K562 (cell line): ENCODE measurements around the gene CCDC97. TPM values are rescaled to one million over a fixed set of nuclear protein-coding genes. Genes with fewer than 3 reads are reported as not detected.
A peak's percentile ranks its signal among the peaks of the same experiment; 100 is the strongest.

ENCODE experiments used
- CCAR2 ChIP-seq: fragments of 200-400 bp; formaldehyde crosslinking; IDR thresholded peaks from 2 replicates; pipeline ENCODE4 v1.6.1; 2017; ENCODE audit warnings: mild to moderate bottlenecking, low read depth, low read length
- CCNT2 ChIP-seq: IDR thresholded peaks from 2 replicates; pipeline ENCODE4 v1.6.1; 2011; ENCODE audit warnings: borderline replicate concordance, low read depth, mild to moderate bottlenecking, moderate library complexity, mixed read lengths, low read length; ENCODE audit not compliant: insufficient read length; ENCODE audit errors: extremely low read depth
- CREB1 ChIP-seq, 2 experiments: sonication (generic) in 1 of 2; formaldehyde crosslinking in 1 of 2; IDR thresholded peaks; 2 replicates each; pipeline versions ENCODE4 v1.6.1 to v1.8.0; 2012 to 2022; ENCODE audit warnings: inconsistent platforms in 1 of 2, mild to moderate bottlenecking in 1 of 2, missing genetic modification reagents in 1 of 2, moderate library complexity in 1 of 2
- GATAD2A ChIP-seq: fragments of 450-650 bp; IDR thresholded peaks from 2 replicates; pipeline ENCODE4 v1.6.1; 2017
- HNRNPH1 ChIP-seq: fragments of 200-400 bp; formaldehyde crosslinking; optimal IDR thresholded peaks from 2 replicates; pipeline ENCODE3; 2017; ENCODE audit warnings: low read depth, mild to moderate bottlenecking, low read length, moderate library complexity
- HOXB6 ChIP-seq: fragments of 250-450 bp; sonication (Bioruptor Pico); IDR thresholded peaks from 2 replicates; pipeline ENCODE4 v1.5.1; 2022; ENCODE audit warnings: mild to moderate bottlenecking, borderline replicate concordance
- JUNB ChIP-seq: fragments of 450-650 bp; formaldehyde crosslinking; conservative IDR thresholded peaks from 2 replicates; pipeline ENCODE4 v1.4.0; 2020; ENCODE audit warnings: mild to moderate bottlenecking
- LARP7 ChIP-seq: fragments of 450-650 bp; IDR thresholded peaks from 2 replicates; pipeline ENCODE4 v1.6.1; 2016
- MAZ ChIP-seq, 2 experiments: fragments of 450-650 bp in 1 of 2; sonication (generic) in 1 of 2; formaldehyde crosslinking; IDR thresholded peaks in 1 of 2; conservative IDR thresholded peaks in 1 of 2; 2 replicates each; pipeline versions ENCODE4 v1.4.0 to v1.5.0; 2020; ENCODE audit warnings: mild to moderate bottlenecking in 1 of 2, missing genetic modification reagents in 1 of 2
- SNRNP70 ChIP-seq: fragments of 200-400 bp; formaldehyde crosslinking; optimal IDR thresholded peaks from 2 replicates; pipeline ENCODE3; 2017; ENCODE audit warnings: low read depth, low read length
- SRSF3 ChIP-seq: fragments of 200-400 bp; formaldehyde crosslinking; IDR thresholded peaks from 2 replicates; pipeline ENCODE4 v1.6.1; 2016; ENCODE audit warnings: mild to moderate bottlenecking, low read length, moderate library complexity; ENCODE audit not compliant: insufficient read depth
- ZNF121 ChIP-seq: sonication (generic); formaldehyde crosslinking; conservative IDR thresholded peaks from 2 replicates; pipeline ENCODE4 v1.8.0; 2022; ENCODE audit warnings: missing genetic modification reagents
- ZNF239 ChIP-seq: fragments of 250-450 bp; sonication (Bioruptor Pico); IDR thresholded peaks from 2 replicates; pipeline ENCODE4 v1.4.0; 2020; ENCODE audit warnings: mild to moderate bottlenecking
- ZNF707 ChIP-seq: fragments of 250-450 bp; sonication (Bioruptor Pico); conservative IDR thresholded peaks from 2 replicates; pipeline ENCODE4 v1.8.0; 2022; ENCODE audit warnings: inconsistent platforms, mild to moderate bottlenecking, moderate library complexity
- ZNF778 ChIP-seq: fragments of 450-650 bp; formaldehyde crosslinking; IDR thresholded peaks from 2 replicates; pipeline ENCODE4 v1.4.0; 2020; ENCODE audit warnings: mild to moderate bottlenecking, moderate library complexity
- polyA plus RNA-seq, 8 experiments: library from polyadenylated mRNA; depleted of rRNA in 4 of 8; stranded (reverse) in 5 of 8; unstranded in 3 of 8; fragments of >200 nt; fragmentation: Nextera tagmentation in 2 of 8; fragmentation: Illumina TruSeq in 1 of 8; extraction: Ambion mirVana in 2 of 8; extraction: Trizol in 1 of 8; gene quantifications; 2 replicates each; pipeline versions ENCODE4 v1.2.1 to v1.2.3, GENCODE V29; 2011 to 2014; ENCODE audit warnings: inconsistent platforms in 1 of 8, missing spikeins in 1 of 8
- total RNA-seq, 7 experiments: library from RNA; depleted of rRNA in 6 of 7; stranded (reverse); fragments of >200 nt in 6 of 7; fragmentation: Illumina TruSeq in 2 of 7; extraction: Trizol in 2 of 7; gene quantifications; 2 replicates each; pipeline versions ENCODE4 v1.2.1 to v1.2.3, GENCODE V29; 2011 to 2021; ENCODE audit warnings: low replicate concordance in 1 of 7
- TF ChIP-seq, protein P1 (sequence below): IDR thresholded peaks from 2 replicates; pipeline ENCODE4 v1.6.1; 2011; ENCODE audit warnings: borderline replicate concordance, low read depth, mild to moderate bottlenecking, moderate library complexity, low read length; ENCODE audit not compliant: insufficient read depth, poor library complexity, severe bottlenecking
- TF ChIP-seq, protein P2 (sequence below): fragments of 450-650 bp; formaldehyde crosslinking; IDR thresholded peaks from 2 replicates; pipeline ENCODE4 v1.4.0; 2022; ENCODE audit warnings: missing genetic modification characterization
- TF ChIP-seq, protein P3 (sequence below): sonication (generic); formaldehyde crosslinking; IDR thresholded peaks from 2 replicates; pipeline ENCODE4 v1.8.1; 2023; ENCODE audit warnings: mild to moderate bottlenecking, missing genetic modification reagents
- TF ChIP-seq, protein P4 (sequence below): fragments of 450-650 bp; IDR thresholded peaks from 2 replicates; pipeline ENCODE4 v1.6.1; 2018; ENCODE audit not compliant: partially characterized antibody

The CCDC97 gene
- total and polyA plus RNA-seq, 9 of the 15 experiments (the other 6 are each of a cell fraction or from before 2014, with no cell fraction given): 0.60 to 16.5 (median 7.0) TPM

DNA sequence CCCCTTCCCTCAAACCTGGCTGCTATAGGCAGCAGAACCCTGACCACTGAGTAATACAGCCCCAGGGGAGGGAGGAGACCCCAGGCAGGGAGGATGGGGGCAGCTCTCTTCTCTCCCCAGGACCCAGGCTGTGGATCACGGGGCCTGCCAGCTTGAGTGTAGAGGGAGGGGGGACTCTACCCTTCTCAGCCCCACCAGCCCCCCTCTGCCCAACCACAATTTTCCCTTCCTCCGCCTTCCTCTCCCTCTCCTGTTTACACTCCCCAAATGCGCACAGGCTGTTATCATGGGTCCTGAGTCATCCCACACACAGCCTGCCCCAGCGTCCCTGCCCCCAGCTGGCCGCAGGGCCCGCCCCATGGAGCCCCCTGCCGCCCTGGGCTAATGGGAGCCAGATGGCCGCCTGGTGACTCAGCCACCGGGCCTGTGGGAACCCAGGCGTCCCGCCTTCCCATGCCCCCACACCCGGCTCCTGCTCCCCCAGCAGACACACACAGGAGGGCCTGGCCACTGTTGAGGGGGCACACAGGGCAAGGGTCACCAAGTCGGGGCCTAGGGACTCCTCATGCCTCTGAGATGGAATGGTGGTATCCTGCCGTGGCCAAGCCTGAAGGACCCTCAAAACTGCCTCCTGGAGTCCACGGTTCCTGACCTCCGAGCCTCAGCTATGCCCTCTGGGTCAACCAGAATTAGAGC is 13.6 kb downstream of the CCDC97 start (continued):
- no peak for TF ChIP-seq CCAR2
- TF ChIP-seq, protein P1, sequence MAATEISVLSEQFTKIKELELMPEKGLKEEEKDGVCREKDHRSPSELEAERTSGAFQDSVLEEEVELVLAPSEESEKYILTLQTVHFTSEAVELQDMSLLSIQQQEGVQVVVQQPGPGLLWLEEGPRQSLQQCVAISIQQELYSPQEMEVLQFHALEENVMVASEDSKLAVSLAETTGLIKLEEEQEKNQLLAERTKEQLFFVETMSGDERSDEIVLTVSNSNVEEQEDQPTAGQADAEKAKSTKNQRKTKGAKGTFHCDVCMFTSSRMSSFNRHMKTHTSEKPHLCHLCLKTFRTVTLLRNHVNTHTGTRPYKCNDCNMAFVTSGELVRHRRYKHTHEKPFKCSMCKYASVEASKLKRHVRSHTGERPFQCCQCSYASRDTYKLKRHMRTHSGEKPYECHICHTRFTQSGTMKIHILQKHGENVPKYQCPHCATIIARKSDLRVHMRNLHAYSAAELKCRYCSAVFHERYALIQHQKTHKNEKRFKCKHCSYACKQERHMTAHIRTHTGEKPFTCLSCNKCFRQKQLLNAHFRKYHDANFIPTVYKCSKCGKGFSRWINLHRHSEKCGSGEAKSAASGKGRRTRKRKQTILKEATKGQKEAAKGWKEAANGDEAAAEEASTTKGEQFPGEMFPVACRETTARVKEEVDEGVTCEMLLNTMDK: no peak
- peak; percentile 26; the same call in 1 of the 2 replicates for TF ChIP-seq ZNF239 (CRISPR knock-in tag)
- peak; percentile 85 to 92 for TF ChIP-seq MAZ (CRISPR knock-in tag; conservative IDR thresholded peaks at IDR 0.05 in 1 of 2, IDR thresholded peaks at IDR 0.05 in 1 of 2)
- TF ChIP-seq LARP7: no peak
- TF ChIP-seq, protein P2, sequence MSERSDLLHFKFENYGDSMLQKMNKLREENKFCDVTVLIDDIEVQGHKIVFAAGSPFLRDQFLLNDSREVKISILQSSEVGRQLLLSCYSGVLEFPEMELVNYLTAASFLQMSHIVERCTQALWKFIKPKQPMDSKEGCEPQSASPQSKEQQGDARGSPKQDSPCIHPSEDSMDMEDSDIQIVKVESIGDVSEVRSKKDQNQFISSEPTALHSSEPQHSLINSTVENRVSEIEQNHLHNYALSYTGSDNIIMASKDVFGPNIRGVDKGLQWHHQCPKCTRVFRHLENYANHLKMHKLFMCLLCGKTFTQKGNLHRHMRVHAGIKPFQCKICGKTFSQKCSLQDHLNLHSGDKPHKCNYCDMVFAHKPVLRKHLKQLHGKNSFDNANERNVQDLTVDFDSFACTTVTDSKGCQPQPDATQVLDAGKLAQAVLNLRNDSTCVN (CRISPR knock-in tag): no peak
- no peak for TF ChIP-seq ZNF707
- no peak for TF ChIP-seq ZNF121 (CRISPR knock-in tag)
- no peak for TF ChIP-seq HOXB6 (CRISPR knock-in tag)
- TF ChIP-seq ZNF778: no peak
- peak; percentile 65; the same call in 1 of the 2 replicates for TF ChIP-seq JUNB
- TF ChIP-seq HNRNPH1: no peak
- peak; percentile 97 for TF ChIP-seq CCNT2
- TF ChIP-seq, protein P3, sequence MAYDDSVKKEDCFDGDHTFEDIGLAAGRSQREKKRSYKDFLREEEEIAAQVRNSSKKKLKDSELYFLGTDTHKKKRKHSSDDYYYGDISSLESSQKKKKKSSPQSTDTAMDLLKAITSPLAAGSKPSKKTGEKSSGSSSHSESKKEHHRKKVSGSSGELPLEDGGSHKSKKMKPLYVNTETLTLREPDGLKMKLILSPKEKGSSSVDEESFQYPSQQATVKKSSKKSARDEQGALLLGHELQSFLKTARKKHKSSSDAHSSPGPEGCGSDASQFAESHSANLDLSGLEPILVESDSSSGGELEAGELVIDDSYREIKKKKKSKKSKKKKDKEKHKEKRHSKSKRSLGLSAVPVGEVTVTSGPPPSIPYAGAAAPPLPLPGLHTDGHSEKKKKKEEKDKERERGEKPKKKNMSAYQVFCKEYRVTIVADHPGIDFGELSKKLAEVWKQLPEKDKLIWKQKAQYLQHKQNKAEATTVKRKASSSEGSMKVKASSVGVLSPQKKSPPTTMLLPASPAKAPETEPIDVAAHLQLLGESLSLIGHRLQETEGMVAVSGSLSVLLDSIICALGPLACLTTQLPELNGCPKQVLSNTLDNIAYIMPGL (CRISPR knock-in tag): no peak
- TF ChIP-seq, protein P4, sequence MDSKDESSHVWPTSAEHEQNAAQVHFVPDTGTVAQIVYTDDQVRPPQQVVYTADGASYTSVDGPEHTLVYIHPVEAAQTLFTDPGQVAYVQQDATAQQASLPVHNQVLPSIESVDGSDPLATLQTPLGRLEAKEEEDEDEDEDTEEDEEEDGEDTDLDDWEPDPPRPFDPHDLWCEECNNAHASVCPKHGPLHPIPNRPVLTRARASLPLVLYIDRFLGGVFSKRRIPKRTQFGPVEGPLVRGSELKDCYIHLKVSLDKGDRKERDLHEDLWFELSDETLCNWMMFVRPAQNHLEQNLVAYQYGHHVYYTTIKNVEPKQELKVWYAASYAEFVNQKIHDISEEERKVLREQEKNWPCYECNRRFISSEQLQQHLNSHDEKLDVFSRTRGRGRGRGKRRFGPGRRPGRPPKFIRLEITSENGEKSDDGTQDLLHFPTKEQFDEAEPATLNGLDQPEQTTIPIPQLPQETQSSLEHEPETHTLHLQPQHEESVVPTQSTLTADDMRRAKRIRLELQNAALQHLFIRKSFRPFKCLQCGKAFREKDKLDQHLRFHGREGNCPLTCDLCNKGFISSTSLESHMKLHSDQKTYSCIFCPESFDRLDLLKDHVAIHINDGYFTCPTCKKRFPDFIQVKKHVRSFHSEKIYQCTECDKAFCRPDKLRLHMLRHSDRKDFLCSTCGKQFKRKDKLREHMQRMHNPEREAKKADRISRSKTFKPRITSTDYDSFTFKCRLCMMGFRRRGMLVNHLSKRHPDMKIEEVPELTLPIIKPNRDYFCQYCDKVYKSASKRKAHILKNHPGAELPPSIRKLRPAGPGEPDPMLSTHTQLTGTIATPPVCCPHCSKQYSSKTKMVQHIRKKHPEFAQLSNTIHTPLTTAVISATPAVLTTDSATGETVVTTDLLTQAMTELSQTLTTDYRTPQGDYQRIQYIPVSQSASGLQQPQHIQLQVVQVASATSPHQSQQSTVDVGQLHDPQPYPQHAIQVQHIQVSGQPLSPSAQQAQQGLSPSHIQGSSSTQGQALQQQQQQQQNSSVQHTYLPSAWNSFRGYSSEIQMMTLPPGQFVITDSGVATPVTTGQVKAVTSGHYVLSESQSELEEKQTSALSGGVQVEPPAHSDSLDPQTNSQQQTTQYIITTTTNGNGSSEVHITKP: peak; percentile 82
- no peak for TF ChIP-seq SNRNP70
- TF ChIP-seq CREB1 (IDR thresholded peaks at IDR 0.05): peak; percentile 28; the same call in 1 of the 2 replicates
- TF ChIP-seq CREB1 (CRISPR knock-in tag; IDR thresholded peaks at IDR 0.05): no peak
- TF ChIP-seq GATAD2A: peak; percentile 96; the same call in 1 of the 2 replicates
- TF ChIP-seq SRSF3: no peak
